Thyroid gland (tissue), 4 donors: ENCODE data around the gene TNPO3. TPM values are rescaled to one million over a fixed set of nuclear protein-coding genes. Genes with fewer than 3 reads are reported as not detected.

Experiments
- DNase-seq, 2 donors: peaks; one replicate each; pipeline ENCODE4 v3.0.0-alpha.2; 2019
- H3K27ac ChIP-seq, 3 donors: fragments of 200-600 bp; sonication (generic); 1 replicate in 2 of 3; 2 replicates in 1 of 3; pipeline ENCODE4 v1.5.1; 2016 to 2019; ENCODE audit warnings: mild to moderate bottlenecking in 1 of 3, moderate library complexity in 1 of 3
- H3K27me3 ChIP-seq: fragments of 200-600 bp; sonication (generic); one replicate; pipeline ENCODE4 v1.5.1; 2019
- H3K36me3 ChIP-seq, 2 donors: fragments of 200-600 bp; sonication (generic); one replicate each; pipeline ENCODE4 v1.5.1; 2016 to 2019
- H3K4me1 ChIP-seq, 2 donors: fragments of 200-600 bp; sonication (generic); one replicate each; pipeline ENCODE4 v1.5.1; 2017 to 2019
- H3K4me3 ChIP-seq, 3 donors: fragments of 200-600 bp; sonication (generic); replicated peaks in 1 of 3; 1 replicate in 2 of 3; 2 replicates in 1 of 3; pipeline ENCODE4 v1.5.1; 2016; ENCODE audit warnings: mild to moderate bottlenecking in 1 of 3
- H3K9me3 ChIP-seq: fragments of 200-600 bp; sonication (generic); one replicate; pipeline ENCODE4 v1.5.1; 2017
- CTCF ChIP-seq, 6 experiments: fragments of 200-600 bp in 3 of 6; fragments of 450-650 bp in 3 of 6; sonication (generic) in 3 of 6; IDR thresholded peaks; one replicate each; pipeline ENCODE4 v1.5.1; 2016 to 2019; ENCODE audit warnings: antibody characterized with exemption in 6 of 6, mild to moderate bottlenecking in 2 of 6, inconsistent platforms in 1 of 6, moderate library complexity in 1 of 6
- POLR2A ChIP-seq, 2 donors: fragments of 450-650 bp; IDR thresholded peaks; one replicate each; pipeline ENCODE4 v1.6.1; 2017; ENCODE audit warnings: antibody characterized with exemption in 2 of 2, mild to moderate bottlenecking in 2 of 2, moderate library complexity in 1 of 2
- WGBS, 2 donors: methylation state at CpG; one replicate each; pipeline ENCODE4 v1.1.5; 2017; 5-methylcytosine and 5-hydroxymethylcytosine counted together
- intact Hi-C: fragments of 100-400 bp; cut with DNase I; formaldehyde crosslinking; loops from one replicate; pipeline ENCODE4 v1.15.1; 2023
- total RNA-seq, 4 donors: library from RNA; depleted of rRNA; stranded (reverse); fragments of >200 nt; gene quantifications; one replicate each; pipeline ENCODE4 v1.2.3, GENCODE V29; 2016

TNPO3 gene
- total RNA-seq, 4 donors from 2014 or later = 46.1 to 56.2 (median 51.8) TPM

GRCh38 chr7:129098409-129099084, 43.6 kb upstream of the TNPO3 start:
- peak in 1 of 2 donors; percentile 19 for DNase-seq
- Histone ChIP-seq H3K36me3 (no peaks in the 10 kb centered on the region), H3K4me3 (no peak overlapping the region), H3K27me3 (no peaks in the 10 kb centered on the region), H3K9me3 (no peaks in the 10 kb centered on the region), H3K4me1 (peaks cover 13 to 22% of the 10 kb centered on the region in 2 donors), H3K27ac (no peak overlapping the region)
- WGBS, 2 donors = 19 to 56% methylated on average over 5 to 8 of the region's 8 CpGs
- no peak for TF ChIP-seq CTCF (IDR thresholded peaks at IDR 0.05)
- no peak for TF ChIP-seq POLR2A (IDR thresholded peaks at IDR 0.05)
- intact Hi-C loops = no loop called here

GRCh38 chr7:129095258-129095657, 40.3 kb upstream of the TNPO3 start:
- no peaks in the 10 kb centered on the region for H3K9me3 ChIP-seq

GRCh38 chr7:129094501-129094900, 39.6 kb upstream of the TNPO3 start:
- DNase-seq = no peak
- no peaks in the 10 kb centered on the region for H3K9me3 ChIP-seq
- H3K4me3 ChIP-seq = no peak overlapping the region
- no peaks in the 10 kb centered on the region for H3K36me3 ChIP-seq
- no peaks in the 10 kb centered on the region for H3K27me3 ChIP-seq
- WGBS, 2 donors = 87 to 93% methylated on average over 5 of the region's 5 CpGs
- no peak overlapping the region for H3K27ac ChIP-seq
- H3K4me1 ChIP-seq = peaks cover 10 to 20% of the 10 kb centered on the region in 2 donors
- TF ChIP-seq CTCF (IDR thresholded peaks at IDR 0.05) (no peak), POLR2A (IDR thresholded peaks at IDR 0.05) (no peak)
- intact Hi-C loops = loop anchor here (5.0 kb wide), 1 partner anchor 187 kb away; no protein-coding TSS in a partner anchor

More at GRCh38 chr7:129095258-129095657, 40.3 kb upstream of the TNPO3 start:
- H3K4me1 ChIP-seq = peaks cover 10 to 15% of the 10 kb centered on the region in 2 donors
- no peak for DNase-seq
- no peaks in the 10 kb centered on the region for H3K27me3 ChIP-seq
- H3K4me3 ChIP-seq = no peak overlapping the region
- H3K36me3 ChIP-seq = no peaks in the 10 kb centered on the region
- WGBS, 2 donors = 66 to 77% methylated on average over 6 of the region's 6 CpGs
- H3K27ac ChIP-seq = no peak overlapping the region
- TF ChIP-seq CTCF (IDR thresholded peaks at IDR 0.05) (no peak), POLR2A (IDR thresholded peaks at IDR 0.05) (no peak)
- intact Hi-C loops = no loop called here

GRCh38 chr7:129093867-129094456, 39.1 kb upstream of the TNPO3 start:
- no peak overlapping the region for H3K27ac ChIP-seq
- H3K27me3 ChIP-seq = no peaks in the 10 kb centered on the region
- no peaks in the 10 kb centered on the region for H3K36me3 ChIP-seq
- WGBS, 2 donors = 73 to 91% methylated on average over 1 of the region's 1 CpG
- DNase-seq = no peak
- H3K4me3 ChIP-seq = no peak overlapping the region
- no peaks in the 10 kb centered on the region for H3K9me3 ChIP-seq
- intact Hi-C loops = loop anchor here (5.0 kb wide), 1 partner anchor 187 kb away; no protein-coding TSS in a partner anchor
- H3K4me1 ChIP-seq = peaks cover 10 to 24% of the 10 kb centered on the region in 2 donors
- no peak for TF ChIP-seq CTCF (IDR thresholded peaks at IDR 0.05)
- no peak for TF ChIP-seq POLR2A (IDR thresholded peaks at IDR 0.05)

- no peaks in the 10 kb centered on the region for H3K36me3 ChIP-seq
- WGBS, 2 donors = 12% methylated on average over 11 of the region's 11 CpGs
- H3K27ac ChIP-seq = no peak overlapping the region
- peak; percentile 79 to 87 for DNase-seq
- no peaks in the 10 kb centered on the region for H3K9me3 ChIP-seq
- H3K4me3 ChIP-seq = no peak overlapping the region
- H3K4me1 ChIP-seq = peaks cover 10 to 24% of the 10 kb centered on the region in 2 donors
- no peaks in the 10 kb centered on the region for H3K27me3 ChIP-seq
- intact Hi-C loops = loop anchor here (5.0 kb wide), 1 partner anchor 184 kb away; no protein-coding TSS in a partner anchor
- TF ChIP-seq CTCF (IDR thresholded peaks at IDR 0.05) (peak; percentile 79 to 99 (median 92)), POLR2A (IDR thresholded peaks at IDR 0.05) (no peak)
These were observed 36.6 kb upstream of the TNPO3 start for GRCh38 chr7:129091484-129092002.
